PC-3 (cell line): ENCODE data around the gene HDC. TPM values are rescaled to one million over a fixed set of nuclear protein-coding genes. Genes with fewer than 3 reads are reported as not detected.

Source experiments
- ATAC-seq: fragments of 200-7000 bp; cut with Tn5 transposase; 2 replicates; pipeline ENCODE4 v1.9.1; 2020; ENCODE audit warnings: mild to moderate bottlenecking, moderate library complexity
- BruUV-seq: library from RNA; stranded (reverse); fragments of 400-500 nt; replicated peaks from 2 replicates; lab custom pipeline; 2021; lab: Mats Ljungman, UMichigan
- CTCF ChIA-PET: fragments of 300-600 bp; sonication (Branson Sonifier 250); formaldehyde crosslinking; loops from one replicate; lab custom pipeline; 2022; ENCODE audit warnings: antibody characterized with exemption; lab: Charles Lee
- POLR2A ChIA-PET: fragments of 300-600 bp; sonication (Branson Sonifier 250); formaldehyde crosslinking; loops from one replicate; lab custom pipeline; 2022; ENCODE audit warnings: antibody characterized with exemption; ENCODE audit not compliant: unreplicated experiment; lab: Charles Lee
- DNase-seq: peaks from one replicate; pipeline ENCODE4 v3.0.0-alpha.2; 2015
- H2AFZ ChIP-seq: fragments of 300-600 bp; sonication (generic); 2 replicates; pipeline ENCODE4 v1.6.0; 2016; ENCODE audit warnings: antibody characterized with exemption, low read length
- H3F3A ChIP-seq: fragments of 300-600 bp; sonication (generic); one replicate; pipeline ENCODE4 v1.6.0; 2017; ENCODE audit warnings: antibody characterized with exemption, low read length, control low read depth, mild to moderate bottlenecking; ENCODE audit not compliant: unreplicated experiment
- H3K27ac ChIP-seq: fragments of 300-600 bp; sonication (generic); 2 replicates; pipeline ENCODE4 v1.5.1; 2016; ENCODE audit warnings: mild to moderate bottlenecking, low read length
- H3K27me3 ChIP-seq: fragments of 300-600 bp; sonication (generic); 2 replicates; pipeline ENCODE4 v1.6.1; 2016; ENCODE audit warnings: low read length, mixed read lengths
- H3K36me3 ChIP-seq: fragments of 300-600 bp; sonication (generic); 2 replicates; pipeline ENCODE4 v1.6.1; 2016; ENCODE audit warnings: low read depth, mixed run types, low read length, mixed read lengths
- H3K4me1 ChIP-seq: fragments of 300-600 bp; sonication (generic); 2 replicates; pipeline ENCODE4 v1.5.1; 2016; ENCODE audit warnings: low read length; ENCODE audit not compliant: insufficient read depth
- H3K4me2 ChIP-seq: fragments of 300-600 bp; sonication (generic); 2 replicates; pipeline ENCODE4 v1.6.0; 2016; ENCODE audit warnings: low read length
- H3K4me3 ChIP-seq: fragments of 300-600 bp; sonication (generic); 2 replicates; pipeline ENCODE4 v1.5.1; 2016; ENCODE audit warnings: mild to moderate bottlenecking, low read length, mixed read lengths
- H3K79me2 ChIP-seq: fragments of 300-600 bp; sonication (generic); 2 replicates; pipeline ENCODE4 v1.6.1; 2017; ENCODE audit warnings: low read length, mixed read lengths
- H3K9ac ChIP-seq: fragments of 300-600 bp; sonication (generic); 2 replicates; pipeline ENCODE4 v1.6.0; 2016; ENCODE audit warnings: mild to moderate bottlenecking, low read length
- H3K9me2 ChIP-seq: fragments of 300-600 bp; sonication (generic); replicated peaks from 2 replicates; pipeline ENCODE4 v1.6.1; 2016; ENCODE audit warnings: mixed run types, low read length, mixed read lengths
- H3K9me3 ChIP-seq: fragments of 300-600 bp; sonication (generic); 2 replicates; pipeline ENCODE4 v1.6.1; 2016; ENCODE audit warnings: low read length, mixed read lengths
- H4K20me1 ChIP-seq: fragments of 300-600 bp; sonication (generic); 2 replicates; pipeline ENCODE4 v1.6.1; 2016; ENCODE audit warnings: low read length, mixed read lengths
- EZH2 ChIP-seq: fragments of 300-600 bp; sonication (generic); IDR thresholded peaks from one replicate; pipeline ENCODE4 v1.6.1; 2017; ENCODE audit warnings: antibody characterized with exemption, mild to moderate bottlenecking, low read length; ENCODE audit not compliant: unreplicated experiment
- EZH2phosphoT487 ChIP-seq: fragments of 300-600 bp; sonication (generic); IDR thresholded peaks from 2 replicates; pipeline ENCODE4 v1.6.1; 2018; ENCODE audit warnings: mild to moderate bottlenecking, antibody characterized with exemption, low read length, borderline replicate concordance
- intact Hi-C: fragments of 100-400 bp; cut with micrococcal nuclease; formaldehyde crosslinking; loops from 2 replicates; pipeline ENCODE4 v1.9.0; 2023
- total RNA-seq: library from RNA; depleted of rRNA; stranded (reverse); fragments of >200 nt; gene quantifications from 2 replicates; pipeline ENCODE4 v1.2.3, GENCODE V29; 2014
- TF ChIP-seq, protein P1 (sequence below): fragments of 300-600 bp; sonication (generic); conservative IDR thresholded peaks from 2 replicates; pipeline ENCODE4 v1.5.1; 2017; ENCODE audit warnings: antibody characterized with exemption, low read depth, mild to moderate bottlenecking, low read length

HDC gene
- total RNA-seq, 1 experiment from 2014 or later = not detected

DNA sequence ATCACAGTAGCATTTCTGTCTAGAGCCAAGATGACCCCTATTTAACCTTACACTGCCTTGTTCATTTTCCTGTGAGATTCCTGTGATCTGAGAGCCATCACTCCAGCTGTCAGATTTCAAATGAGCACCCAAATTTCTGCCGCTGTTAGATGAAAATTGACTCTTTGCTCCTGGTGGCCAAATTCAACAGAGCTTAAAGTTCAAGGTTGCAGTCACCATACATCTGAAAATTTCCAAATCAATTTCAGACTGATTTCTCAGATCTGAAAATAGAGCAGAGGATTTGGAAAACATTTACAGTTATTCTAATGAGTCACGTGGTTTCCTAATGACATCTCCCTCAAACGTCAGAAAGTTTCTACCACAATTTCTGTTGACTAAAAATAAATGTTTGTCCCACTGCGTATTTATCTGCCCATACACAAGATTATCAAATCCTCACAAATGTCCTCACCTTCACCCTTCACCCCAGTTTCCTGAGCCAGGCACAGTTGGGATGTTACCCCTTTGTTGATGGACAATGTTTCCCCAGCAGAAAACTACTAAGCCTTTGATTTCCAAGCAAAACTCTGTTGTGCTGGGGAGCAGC lies 16.4 kb downstream of the HDC start:
- Histone ChIP-seq H3K79me2 (no peaks in the 10 kb centered on the region), H3K4me3 (no peak overlapping the region), H3K4me1 (no peaks in the 10 kb centered on the region), H3K36me3 (no peaks in the 10 kb centered on the region), H3K27me3 (no peaks in the 10 kb centered on the region), H3F3A (no peaks in the 10 kb centered on the region), H2AFZ (no peak overlapping the region), H4K20me1 (no peaks in the 10 kb centered on the region), H3K9ac (no peak overlapping the region), H3K9me2 (no peaks in the 10 kb centered on the region), H3K9me3 (no peaks in the 10 kb centered on the region), H3K27ac (no peak overlapping the region), H3K4me2 (no peak overlapping the region)
- intact Hi-C loops = no loop called here
- TF ChIP-seq EZH2phosphoT487 (no peak), EZH2 (no peak)
- TF ChIP-seq, protein P1, sequence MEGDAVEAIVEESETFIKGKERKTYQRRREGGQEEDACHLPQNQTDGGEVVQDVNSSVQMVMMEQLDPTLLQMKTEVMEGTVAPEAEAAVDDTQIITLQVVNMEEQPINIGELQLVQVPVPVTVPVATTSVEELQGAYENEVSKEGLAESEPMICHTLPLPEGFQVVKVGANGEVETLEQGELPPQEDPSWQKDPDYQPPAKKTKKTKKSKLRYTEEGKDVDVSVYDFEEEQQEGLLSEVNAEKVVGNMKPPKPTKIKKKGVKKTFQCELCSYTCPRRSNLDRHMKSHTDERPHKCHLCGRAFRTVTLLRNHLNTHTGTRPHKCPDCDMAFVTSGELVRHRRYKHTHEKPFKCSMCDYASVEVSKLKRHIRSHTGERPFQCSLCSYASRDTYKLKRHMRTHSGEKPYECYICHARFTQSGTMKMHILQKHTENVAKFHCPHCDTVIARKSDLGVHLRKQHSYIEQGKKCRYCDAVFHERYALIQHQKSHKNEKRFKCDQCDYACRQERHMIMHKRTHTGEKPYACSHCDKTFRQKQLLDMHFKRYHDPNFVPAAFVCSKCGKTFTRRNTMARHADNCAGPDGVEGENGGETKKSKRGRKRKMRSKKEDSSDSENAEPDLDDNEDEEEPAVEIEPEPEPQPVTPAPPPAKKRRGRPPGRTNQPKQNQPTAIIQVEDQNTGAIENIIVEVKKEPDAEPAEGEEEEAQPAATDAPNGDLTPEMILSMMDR = no peak
- ChIA-PET CTCF (no interaction called here), POLR2A (no interaction called here)
- ATAC-seq (no peak), DNase-seq (no peak)
- no TSS peak for BruUV-seq

DNA sequence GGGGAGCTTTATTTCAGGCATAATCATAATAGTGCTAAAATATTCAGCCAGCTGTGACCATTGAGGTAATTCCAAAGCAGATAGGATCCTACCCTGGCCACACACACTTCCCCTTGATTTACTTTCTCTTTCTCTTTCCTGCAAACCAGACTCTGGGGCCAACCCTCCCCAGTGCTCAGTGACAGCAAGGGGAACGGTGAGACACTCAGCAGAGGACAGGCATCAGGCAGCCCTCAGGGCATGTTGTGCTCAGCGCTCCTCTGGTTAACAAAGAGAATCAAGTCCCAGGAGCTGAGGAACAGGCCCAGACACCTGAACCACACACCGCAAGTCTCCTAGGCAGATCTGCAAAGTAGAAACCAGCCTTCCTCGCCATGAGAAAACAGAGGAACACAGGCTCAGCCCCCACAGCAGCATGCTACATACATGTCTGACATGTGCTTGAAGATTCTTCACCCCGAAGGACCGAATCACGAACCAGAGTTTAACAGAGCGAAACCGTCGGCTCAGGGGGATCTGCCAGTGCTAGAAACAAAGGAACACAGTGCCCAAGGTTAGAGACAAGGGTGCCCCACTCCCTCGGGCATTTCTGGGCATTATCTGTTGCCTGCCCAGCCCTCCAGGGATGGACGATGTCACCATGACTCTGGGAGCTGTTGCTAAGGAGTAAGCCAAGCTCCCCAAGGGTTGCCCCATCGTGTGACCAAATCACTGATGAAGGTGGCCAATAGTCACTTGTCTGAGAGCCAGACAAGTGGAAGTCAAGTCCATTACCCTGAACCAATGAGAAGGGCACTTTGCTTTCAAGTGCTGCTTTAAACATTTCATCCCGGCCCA lies 17.5 kb downstream of the HDC start:
- no peak for TF ChIP-seq EZH2
- TF ChIP-seq, protein P1 = no peak
- no peak for TF ChIP-seq EZH2phosphoT487

DNA sequence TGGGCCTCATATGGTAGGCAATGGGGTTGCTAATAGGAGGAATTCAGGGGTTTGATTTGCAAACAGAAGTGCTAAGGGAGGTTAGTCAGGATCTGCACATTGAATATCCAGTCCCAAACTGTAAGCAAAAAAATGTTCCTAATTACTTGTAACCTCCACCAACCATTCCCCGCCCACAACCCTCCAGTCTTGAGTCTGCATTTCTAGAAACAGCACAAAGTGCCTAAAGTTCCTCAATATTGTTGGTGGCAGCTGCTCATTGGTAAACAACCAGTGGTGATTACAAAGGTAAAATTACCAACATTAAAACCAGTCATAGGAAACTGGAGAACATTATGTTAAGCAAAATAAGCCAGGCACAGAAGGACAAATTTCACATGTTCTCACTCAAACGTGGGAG lies 18.9 kb downstream of the HDC start:
- H3K36me3 ChIP-seq = no peaks in the 10 kb centered on the region
- TF ChIP-seq, protein P1 = no peak
- TF ChIP-seq EZH2 = no peak
- TF ChIP-seq EZH2phosphoT487 = no peak
- intact Hi-C loops = no loop called here

More for the DNA sequence above, 17.5 kb downstream of the HDC start:
- no peak overlapping the region for H3K4me3 ChIP-seq
- no peaks in the 10 kb centered on the region for H3F3A ChIP-seq
- intact Hi-C loops = no loop called here
- no peaks in the 10 kb centered on the region for H3K9me3 ChIP-seq
- H3K4me2 ChIP-seq = no peak overlapping the region
- BruUV-seq = no TSS peak
- no peaks in the 10 kb centered on the region for H3K79me2 ChIP-seq
- no peaks in the 10 kb centered on the region for H3K27me3 ChIP-seq
- ChIA-PET POLR2A (no interaction called here), CTCF (no interaction called here)
- no peaks in the 10 kb centered on the region for H3K9me2 ChIP-seq
- ATAC-seq (no peak), DNase-seq (no peak)
- H3K27ac ChIP-seq = no peak overlapping the region
- H3K36me3 ChIP-seq = no peaks in the 10 kb centered on the region
- H4K20me1 ChIP-seq = no peaks in the 10 kb centered on the region
- H3K4me1 ChIP-seq = no peaks in the 10 kb centered on the region
- H3K9ac ChIP-seq = no peak overlapping the region
- H2AFZ ChIP-seq = no peak overlapping the region

More for the DNA sequence above, 18.9 kb downstream of the HDC start:
- H3K9me2 ChIP-seq = no peaks in the 10 kb centered on the region
- H3F3A ChIP-seq = no peaks in the 10 kb centered on the region
- no peaks in the 10 kb centered on the region for H3K79me2 ChIP-seq
- no peak overlapping the region for H3K27ac ChIP-seq
- ChIA-PET POLR2A (no interaction called here), CTCF (no interaction called here)
- H3K9ac ChIP-seq = no peak overlapping the region
- H3K27me3 ChIP-seq = no peaks in the 10 kb centered on the region
- no peak overlapping the region for H3K4me2 ChIP-seq
- BruUV-seq = no TSS peak
- H3K4me3 ChIP-seq = no peak overlapping the region
- ATAC-seq (no peak), DNase-seq (no peak)
- peaks cover 4% of the 10 kb centered on the region for H3K4me1 ChIP-seq
- H4K20me1 ChIP-seq = no peaks in the 10 kb centered on the region
- H2AFZ ChIP-seq = no peak overlapping the region
- no peaks in the 10 kb centered on the region for H3K9me3 ChIP-seq
